Measurements from ENCODE around the gene EIF4EBP3. TPM values are rescaled to one million over a fixed set of nuclear protein-coding genes. Genes with fewer than 3 reads are reported as not detected.

The EIF4EBP3 gene
- total RNA-seq, 1 experiment from 2014 or later = 7.7 TPM

- no peaks in the 10 kb centered on the region for H3K4me1 Mint-ChIP-seq
- Histone ChIP-seq H3K4me2 (ENCODE audit: insufficient read depth, insufficient read length, low read length) (no peak overlapping the region), H4K20me1 (ENCODE audit: control insufficient read depth, insufficient read depth, insufficient read length) (no peaks in the 10 kb centered on the region), H4K91ac (ENCODE audit: insufficient read length, low read depth, low read length) (no peak overlapping the region), H3K4me1 (ENCODE audit: insufficient read depth, low read length) (no peaks in the 10 kb centered on the region), H3K4ac (ENCODE audit: low read depth, low read length) (no peak overlapping the region), H3K14ac (ENCODE audit: insufficient read depth, low read length) (no peak overlapping the region), H3K18ac (ENCODE audit: insufficient read length, low read depth, low read length) (no peak overlapping the region), H4K8ac (replicated peaks; ENCODE audit: insufficient read length, low read depth, low read length) (no peak overlapping the region), H2BK15ac (ENCODE audit: low read depth, low read length) (no peak overlapping the region), H3K9me3 (ENCODE audit: control insufficient read depth, low read depth, low read length) (no peaks in the 10 kb centered on the region), H2BK12ac (ENCODE audit: insufficient read length, low read depth, low read length) (no peak overlapping the region), H2AK5ac (ENCODE audit: insufficient read length, low read length) (no peak overlapping the region), H3K27me3 (ENCODE audit: insufficient read depth, low read length) (no peaks in the 10 kb centered on the region), H3K79me2 (ENCODE audit: insufficient read depth, low read length) (no peaks in the 10 kb centered on the region), H2BK5ac (ENCODE audit: insufficient read length, low read length) (no peak overlapping the region), H2AFZ (ENCODE audit: low read length) (no peak overlapping the region), H3K79me1 (ENCODE audit: insufficient read depth, low read depth, low read length, poor library complexity, severe bottlenecking) (no peaks in the 10 kb centered on the region), H3K23me2 (ENCODE audit: insufficient read length, low read depth, low read length, poor library complexity, severe bottlenecking) (no peaks in the 10 kb centered on the region), H4K5ac (ENCODE audit: insufficient read length, low read depth, low read length) (no peak overlapping the region), H2BK20ac (ENCODE audit: low read depth, low read length, poor library complexity, severe bottlenecking) (no peak overlapping the region), H3K56ac (ENCODE audit: insufficient read length, low read depth, low read length) (no peak overlapping the region), H3K23ac (ENCODE audit: insufficient read length, low read depth, low read length) (no peak overlapping the region), H3K9ac (ENCODE audit: extremely low read depth, insufficient read length, low read length) (no peak overlapping the region), H2BK120ac (ENCODE audit: low read depth, low read length, poor library complexity, severe bottlenecking) (no peak overlapping the region), H3T11ph (ENCODE audit: low read length) (no peak overlapping the region), H3K27ac (ENCODE audit: insufficient read length, low read depth, low read length) (no peak overlapping the region)
- H3K4me3 Mint-ChIP-seq = no peak overlapping the region
- no peak for DNase-seq
- H3K36me3 Mint-ChIP-seq (ENCODE audit: insufficient read depth in 1 of 3, low read depth in 3 of 3) = peaks cover 19 to 48% (median 38%) of the 10 kb centered on the region in 3 experiments
- H3K9me3 Mint-ChIP-seq = no peaks in the 10 kb centered on the region; a peak in 1 of 5 replicates
- no peaks in the 10 kb centered on the region for H3K27me3 Mint-ChIP-seq (ENCODE audit: low read depth)
- WGBS (ENCODE audit: extremely low coverage, insufficient read length, low lambda C conversion rate) = no CpG with 5 or more reads among the region's 2 CpGs
- peak overlapping the region in 1 of 3 experiments; percentile 85; a peak in 1 of 7 replicates for H3K27ac Mint-ChIP-seq
- no peak for TF ChIP-seq CTCF (conservative IDR thresholded peaks at IDR 0.05)
These were observed 23.5 kb upstream of the EIF4EBP3 start for GRCh38 chr5:140524003-140524402.
